Measurements from ENCODE around the gene RSPRY1.

DNA sequence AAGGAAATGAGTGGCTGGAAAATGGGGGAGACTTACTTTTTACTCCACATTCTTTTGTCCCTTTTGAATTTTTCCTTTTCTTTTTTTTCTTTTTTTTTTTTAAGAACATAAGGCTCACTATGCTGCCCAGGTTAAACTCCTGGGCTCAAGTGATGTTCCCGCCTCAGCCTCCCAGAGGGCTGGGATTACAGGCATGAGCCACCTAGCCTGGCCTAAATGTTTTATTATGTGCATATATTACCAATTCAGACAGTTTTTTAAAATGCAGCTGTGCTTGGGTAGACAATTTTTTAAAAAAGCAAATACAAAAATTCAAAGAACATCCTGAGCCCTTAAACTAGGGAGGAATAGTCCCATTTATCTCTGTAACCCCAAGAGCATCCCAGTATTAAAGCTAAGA is 28.6 kb upstream of the RSPRY1 start:
- TF ChIP-seq, protein P1, sequence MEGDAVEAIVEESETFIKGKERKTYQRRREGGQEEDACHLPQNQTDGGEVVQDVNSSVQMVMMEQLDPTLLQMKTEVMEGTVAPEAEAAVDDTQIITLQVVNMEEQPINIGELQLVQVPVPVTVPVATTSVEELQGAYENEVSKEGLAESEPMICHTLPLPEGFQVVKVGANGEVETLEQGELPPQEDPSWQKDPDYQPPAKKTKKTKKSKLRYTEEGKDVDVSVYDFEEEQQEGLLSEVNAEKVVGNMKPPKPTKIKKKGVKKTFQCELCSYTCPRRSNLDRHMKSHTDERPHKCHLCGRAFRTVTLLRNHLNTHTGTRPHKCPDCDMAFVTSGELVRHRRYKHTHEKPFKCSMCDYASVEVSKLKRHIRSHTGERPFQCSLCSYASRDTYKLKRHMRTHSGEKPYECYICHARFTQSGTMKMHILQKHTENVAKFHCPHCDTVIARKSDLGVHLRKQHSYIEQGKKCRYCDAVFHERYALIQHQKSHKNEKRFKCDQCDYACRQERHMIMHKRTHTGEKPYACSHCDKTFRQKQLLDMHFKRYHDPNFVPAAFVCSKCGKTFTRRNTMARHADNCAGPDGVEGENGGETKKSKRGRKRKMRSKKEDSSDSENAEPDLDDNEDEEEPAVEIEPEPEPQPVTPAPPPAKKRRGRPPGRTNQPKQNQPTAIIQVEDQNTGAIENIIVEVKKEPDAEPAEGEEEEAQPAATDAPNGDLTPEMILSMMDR (conservative IDR thresholded peaks at IDR 0.05), result no peak
- TF ChIP-seq ZFX (IDR thresholded peaks at IDR 0.05), result no peak
